B cell (primary cell): Measurements from ENCODE around the gene FKBP15. TPM values are rescaled to one million over a fixed set of nuclear protein-coding genes. Genes with fewer than 3 reads are reported as not detected.

Experiments used
- ATAC-seq: fragments of 200-7000 bp; cut with Tn5 transposase; one replicate; pipeline ENCODE4 v1.10.0; 2021; ENCODE audit warnings: low read depth, mild to moderate bottlenecking, moderate number of reproducible peaks, moderate library complexity
- CTCF ChIA-PET: fragments of 350-600 bp; sonication (Branson Sonifier 250); formaldehyde crosslinking; loops from one replicate; lab custom pipeline; 2021; ENCODE audit warnings: antibody characterized with exemption, inconsistent platforms; lab: Charles Lee
- POLR2A ChIA-PET: fragments of 350-600 bp; sonication (Branson Sonifier 250); formaldehyde crosslinking; loops from one replicate; lab custom pipeline; 2021; ENCODE audit warnings: antibody characterized with exemption; lab: Charles Lee
- DNase-seq: peaks from one replicate; pipeline ENCODE4 v3.0.0; 2013
- H2AFZ ChIP-seq: 2 replicates; pipeline ENCODE4 v1.6.1; 2012; ENCODE audit warnings: mild to moderate bottlenecking, low read depth, low read length; ENCODE audit not compliant: insufficient read depth, poor library complexity, severe bottlenecking
- H3K27ac ChIP-seq, 2 donors: 1 replicate in 1 of 2; 2 replicates in 1 of 2; pipeline ENCODE4 v1.5.1; 2012 to 2013; ENCODE audit warnings: low read length in 2 of 2, mild to moderate bottlenecking in 2 of 2, moderate library complexity in 1 of 2
- H3K27me3 ChIP-seq, 4 experiments: fragments of 200-600 bp in 1 of 4; sonication (generic) in 1 of 4; replicated peaks in 1 of 4; 1 replicate in 2 of 4; 2 replicates in 2 of 4; pipeline versions ENCODE4 v1.6.1 to v1.7.0; 2013 to 2016; ENCODE audit warnings: low read length in 3 of 4, mild to moderate bottlenecking in 2 of 4, mixed read lengths in 1 of 4, moderate library complexity in 1 of 4; ENCODE audit not compliant: insufficient read depth in 4 of 4, control insufficient read depth in 3 of 4; ENCODE audit errors: control extremely low read depth in 1 of 4
- H3K36me3 ChIP-seq, 2 experiments: replicated peaks in 1 of 2; 1 replicate in 1 of 2; 2 replicates in 1 of 2; pipeline versions ENCODE4 v1.6.1 to v1.7.1; 2013; ENCODE audit warnings: low read length in 1 of 2; ENCODE audit not compliant: insufficient read depth in 2 of 2, control insufficient read depth in 1 of 2; ENCODE audit errors: control extremely low read depth in 1 of 2, extremely low read depth in 1 of 2
- H3K4me1 ChIP-seq, 2 donors: fragments of 200-600 bp in 1 of 2; sonication (generic) in 1 of 2; 1 replicate in 1 of 2; 2 replicates in 1 of 2; pipeline versions ENCODE4 v1.5.1 to v1.6.1; 2013 to 2017; ENCODE audit warnings: low read length in 2 of 2; ENCODE audit not compliant: control insufficient read depth in 2 of 2, insufficient read depth in 2 of 2
- H3K4me2 ChIP-seq: replicated peaks from 2 replicates; pipeline ENCODE3; 2012; ENCODE audit warnings: mild to moderate bottlenecking, low read depth, low read length; ENCODE audit not compliant: poor library complexity, severe bottlenecking
- H3K4me3 ChIP-seq, 5 experiments: fragments of 200-600 bp in 1 of 5; sonication (generic) in 1 of 5; 1 replicate in 3 of 5; 2 replicates in 2 of 5; pipeline versions ENCODE4 v1.5.1 to v1.7.0; 2011 to 2016; ENCODE audit warnings: low read length in 4 of 5, mild to moderate bottlenecking in 4 of 5, low read depth in 2 of 5, control low read depth in 1 of 5, moderate library complexity in 1 of 5; ENCODE audit not compliant: insufficient read depth in 1 of 5; ENCODE audit errors: control extremely low read depth in 1 of 5, extremely low read depth in 1 of 5
- H3K79me2 ChIP-seq: fragments of 200-600 bp; sonication (generic); one replicate; pipeline ENCODE4 v1.6.0; 2016; ENCODE audit warnings: low read length; ENCODE audit not compliant: control insufficient read depth, insufficient read depth
- H3K9ac ChIP-seq: fragments of 200-600 bp; sonication (generic); 2 replicates; pipeline ENCODE4 v1.6.1; 2017; ENCODE audit warnings: mild to moderate bottlenecking, low read length, moderate library complexity
- H3K9me3 ChIP-seq, 3 donors: one replicate each; pipeline versions ENCODE4 v1.6.1 to v1.7.1; 2013; ENCODE audit warnings: low read length in 2 of 3; ENCODE audit not compliant: control insufficient read depth in 2 of 3, insufficient read depth in 1 of 3; ENCODE audit errors: control extremely low read depth in 1 of 3
- H4K20me1 ChIP-seq: 2 replicates; pipeline ENCODE4 v1.6.0; 2012; ENCODE audit warnings: mild to moderate bottlenecking, low read length; ENCODE audit not compliant: insufficient read depth, control insufficient read depth, poor library complexity, severe bottlenecking
- H3K27ac Mint-ChIP-seq: one replicate; pipeline ENCODE4 v1.8.0; 2021; ENCODE audit warnings: mixed read lengths
- H3K27me3 Mint-ChIP-seq: one replicate; pipeline ENCODE4 v1.8.0; 2021; ENCODE audit warnings: mixed read lengths
- H3K4me1 Mint-ChIP-seq: one replicate; pipeline ENCODE4 v1.8.0; 2021; ENCODE audit warnings: mixed read lengths
- H3K4me3 Mint-ChIP-seq: one replicate; pipeline ENCODE4 v1.8.0; 2021; ENCODE audit warnings: mixed read lengths
- H3K9me3 Mint-ChIP-seq: one replicate; pipeline ENCODE4 v1.8.0; 2022; ENCODE audit warnings: mixed read lengths; ENCODE audit not compliant: insufficient read depth
- EZH2 ChIP-seq: IDR thresholded peaks from 2 replicates; pipeline ENCODE4 v1.6.1; 2012; ENCODE audit warnings: borderline replicate concordance, low read depth, mild to moderate bottlenecking, moderate library complexity, low read length; ENCODE audit not compliant: insufficient read depth, poor library complexity, severe bottlenecking
- WGBS: methylation state at CpG from one replicate; pipeline ENCODE4 v1.1.5; 2013; ENCODE audit warnings: missing lambda C conversion rate; ENCODE audit not compliant: insufficient coverage; 5-methylcytosine and 5-hydroxymethylcytosine counted together
- intact Hi-C: fragments of 100-400 bp; cut with micrococcal nuclease; formaldehyde crosslinking; loops from one replicate; pipeline ENCODE4 v1.10.0; 2022
- polyA plus RNA-seq: library from polyadenylated mRNA; depleted of rRNA; stranded (reverse); fragments of >200 nt; gene quantifications from 2 replicates; pipeline ENCODE4 v1.2.3, GENCODE V29; 2012
- total RNA-seq, 2 donors: library from RNA; stranded (reverse); fragments of 120-200 nt in 1 of 2; gene quantifications; 1 replicate in 1 of 2; 2 replicates in 1 of 2; pipeline versions ENCODE4 v1.2.3 to v1.2.4, GENCODE V29; 2013 to 2022
- TF ChIP-seq, protein P1 (sequence below): fragments of 200-600 bp; IDR thresholded peaks from one replicate; pipeline ENCODE4 v1.8.0; 2022; ENCODE audit warnings: antibody characterized with exemption, mild to moderate bottlenecking

The FKBP15 gene
- total and polyA plus RNA-seq, 2 donors (not counting 1 experiment from before 2014, with no cell fraction given), result 21.1 to 40.6 TPM

GRCh38 chr9:113181165-113181564 is 39.9 kb downstream of the FKBP15 start:
- intact Hi-C loops, result no loop called here
- ATAC-seq (no peak), DNase-seq (no peak)
- Mint-ChIP-seq H3K27ac (no peak overlapping the region), H3K9me3 (no peaks in the 10 kb centered on the region), H3K4me3 (no peak overlapping the region), H3K27me3 (no peaks in the 10 kb centered on the region), H3K4me1 (no peaks in the 10 kb centered on the region)
- Histone ChIP-seq H3K9me3 (no peaks in the 10 kb centered on the region), H3K4me2 (no peak overlapping the region), H3K27me3 (no peaks in the 10 kb centered on the region), H3K36me3 (peaks cover 30 to 81% of the 10 kb centered on the region in 2 experiments), H2AFZ (no peak overlapping the region), H3K27ac (no peak overlapping the region), H3K79me2 (no peaks in the 10 kb centered on the region), H3K4me3 (no peak overlapping the region), H3K9ac (no peak overlapping the region), H3K4me1 (no peaks in the 10 kb centered on the region), H4K20me1 (no peaks in the 10 kb centered on the region)
- TF ChIP-seq, protein P1, sequence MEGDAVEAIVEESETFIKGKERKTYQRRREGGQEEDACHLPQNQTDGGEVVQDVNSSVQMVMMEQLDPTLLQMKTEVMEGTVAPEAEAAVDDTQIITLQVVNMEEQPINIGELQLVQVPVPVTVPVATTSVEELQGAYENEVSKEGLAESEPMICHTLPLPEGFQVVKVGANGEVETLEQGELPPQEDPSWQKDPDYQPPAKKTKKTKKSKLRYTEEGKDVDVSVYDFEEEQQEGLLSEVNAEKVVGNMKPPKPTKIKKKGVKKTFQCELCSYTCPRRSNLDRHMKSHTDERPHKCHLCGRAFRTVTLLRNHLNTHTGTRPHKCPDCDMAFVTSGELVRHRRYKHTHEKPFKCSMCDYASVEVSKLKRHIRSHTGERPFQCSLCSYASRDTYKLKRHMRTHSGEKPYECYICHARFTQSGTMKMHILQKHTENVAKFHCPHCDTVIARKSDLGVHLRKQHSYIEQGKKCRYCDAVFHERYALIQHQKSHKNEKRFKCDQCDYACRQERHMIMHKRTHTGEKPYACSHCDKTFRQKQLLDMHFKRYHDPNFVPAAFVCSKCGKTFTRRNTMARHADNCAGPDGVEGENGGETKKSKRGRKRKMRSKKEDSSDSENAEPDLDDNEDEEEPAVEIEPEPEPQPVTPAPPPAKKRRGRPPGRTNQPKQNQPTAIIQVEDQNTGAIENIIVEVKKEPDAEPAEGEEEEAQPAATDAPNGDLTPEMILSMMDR, result no peak
- no peak for TF ChIP-seq EZH2
- ChIA-PET POLR2A (no interaction called here), CTCF (interaction anchor here (1.0 kb wide), 1 partner anchor 30 kb away, joined by 3 read pairs; the partner anchor contains the start of gene SLC31A2)

DNA sequence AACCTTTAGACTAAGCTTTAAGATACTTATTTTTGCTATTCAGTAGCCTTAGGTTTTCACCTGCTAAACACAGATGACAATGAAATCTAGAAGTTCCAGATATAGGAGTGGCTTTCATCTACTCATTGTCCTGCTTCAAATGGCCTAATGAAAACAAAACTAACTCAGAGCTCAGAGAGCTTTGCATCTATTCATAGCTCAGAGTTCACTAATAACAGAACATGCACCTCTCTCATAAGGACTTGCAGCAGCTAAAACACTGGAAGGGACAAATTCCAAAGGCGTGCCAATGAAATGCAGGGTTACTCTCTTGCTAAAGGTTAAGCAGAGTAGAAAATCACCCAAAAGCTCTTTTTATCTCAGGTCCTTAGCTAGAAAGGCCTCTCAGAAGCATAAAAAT is 41.2 kb downstream of the FKBP15 start:
- no CpG with 5 or more reads among the region's 1 CpG for WGBS
- no peak for ATAC-seq
- peaks cover 27 to 73% of the 10 kb centered on the region in 2 experiments for H3K36me3 ChIP-seq
- DNase-seq, result no peak
- Mint-ChIP-seq H3K4me3 (no peak overlapping the region), H3K9me3 (no peaks in the 10 kb centered on the region), H3K4me1 (no peaks in the 10 kb centered on the region), H3K27me3 (no peaks in the 10 kb centered on the region), H3K27ac (no peak overlapping the region)
- CTCF ChIA-PET, result no interaction called here
- H3K9ac ChIP-seq, result no peak overlapping the region
- H3K4me3 ChIP-seq, result no peak overlapping the region
- TF ChIP-seq, protein P1, result no peak
- TF ChIP-seq EZH2, result no peak
- no peaks in the 10 kb centered on the region for H3K9me3 ChIP-seq
- H3K4me2 ChIP-seq, result no peak overlapping the region
- no peaks in the 10 kb centered on the region for H3K4me1 ChIP-seq
- intact Hi-C loops, result no loop called here
- H3K79me2 ChIP-seq, result no peaks in the 10 kb centered on the region
- POLR2A ChIA-PET, result no interaction called here
- H3K27me3 ChIP-seq, result no peaks in the 10 kb centered on the region
- no peak overlapping the region for H3K27ac ChIP-seq
- H4K20me1 ChIP-seq, result no peaks in the 10 kb centered on the region
- H2AFZ ChIP-seq, result no peak overlapping the region
